Measurements from ENCODE around the gene RALGDS.
A peak's percentile ranks its signal among the peaks of the same experiment; 100 is the strongest.

The RALGDS gene

GRCh38 chr9:133151601-133152525 is 30.8 kb upstream of the RALGDS start:
- no peak for DNase-seq (ENCODE audit: low read depth)
- no peak overlapping the region for H3K4me3 ChIP-seq (ENCODE audit: low read depth, low read length)

- H3K4me3 ChIP-seq (ENCODE audit: low read depth, low read length): no peak overlapping the region
- no peak for DNase-seq (ENCODE audit: low read depth)
Observed at GRCh38 chr9:133151041-133151440, 30.0 kb upstream of the RALGDS start.

- peak; percentile 50 for DNase-seq (ENCODE audit: low read depth)
- H3K4me3 ChIP-seq (ENCODE audit: low read depth, low read length): peak overlapping the region; percentile 79
Observed at GRCh38 chr9:133149130-133150015, 28.3 kb upstream of the RALGDS start.

GRCh38 chr9:133148199-133149129 is 27.4 kb upstream of the RALGDS start:
- no peak for DNase-seq (ENCODE audit: low read depth)
- H3K4me3 ChIP-seq (ENCODE audit: low read depth, low read length): peak overlapping the region; percentile 79

GRCh38 chr9:133147412-133148198 is 26.6 kb upstream of the RALGDS start:
- no peak for DNase-seq (ENCODE audit: low read depth)
- peak overlapping the region; percentile 79 for H3K4me3 ChIP-seq (ENCODE audit: low read depth, low read length)

GRCh38 chr9:133146746-133147411 is 25.8 kb upstream of the RALGDS start:
- DNase-seq (ENCODE audit: low read depth): no peak
- H3K4me3 ChIP-seq (ENCODE audit: low read depth, low read length): no peak overlapping the region

- H3K4me3 ChIP-seq (ENCODE audit: low read depth, low read length): no peak overlapping the region
- no peak for DNase-seq (ENCODE audit: low read depth)
Observed at GRCh38 chr9:133144904-133145851, 24.1 kb upstream of the RALGDS start.

- peak overlapping the region; percentile 34 for H3K4me3 ChIP-seq (ENCODE audit: low read depth, low read length)
- DNase-seq (ENCODE audit: low read depth): no peak
Observed at GRCh38 chr9:133144142-133144903, 23.3 kb upstream of the RALGDS start.

GRCh38 chr9:133143639-133144141 is 22.6 kb upstream of the RALGDS start:
- no peak for DNase-seq (ENCODE audit: low read depth)
- H3K4me3 ChIP-seq (ENCODE audit: low read depth, low read length): peak overlapping the region; percentile 34

- no peak for DNase-seq (ENCODE audit: low read depth)
- no peak overlapping the region for H3K4me3 ChIP-seq (ENCODE audit: low read depth, low read length)
Observed at GRCh38 chr9:133142684-133143622, 21.9 kb upstream of the RALGDS start.

GRCh38 chr9:133141833-133142595 is 21.0 kb upstream of the RALGDS start:
- H3K4me3 ChIP-seq (ENCODE audit: low read depth, low read length): no peak overlapping the region
- DNase-seq (ENCODE audit: low read depth): no peak

- DNase-seq (ENCODE audit: low read depth): no peak
- no peak overlapping the region for H3K4me3 ChIP-seq (ENCODE audit: low read depth, low read length)
Observed at GRCh38 chr9:133140606-133141005, 19.6 kb upstream of the RALGDS start.

- no peak overlapping the region for H3K4me3 ChIP-seq (ENCODE audit: low read depth, low read length)
- DNase-seq (ENCODE audit: low read depth): no peak
Observed at GRCh38 chr9:133140174-133140505, 19.1 kb upstream of the RALGDS start.
